ENCODE data around the gene MRPS10. TPM values are rescaled to one million over a fixed set of nuclear protein-coding genes. Genes with fewer than 3 reads are reported as not detected.
A peak's percentile ranks its signal among the peaks of the same experiment; 100 is the strongest.
"Not testable (repeated sequence)": the region's sequence is repeated elsewhere in the genome, so short reads cannot be mapped to it uniquely, and the experiment has no call there.

MRPS10 gene
- total RNA-seq, 1 donor from 2014 or later, result 25.1 TPM

DNA sequence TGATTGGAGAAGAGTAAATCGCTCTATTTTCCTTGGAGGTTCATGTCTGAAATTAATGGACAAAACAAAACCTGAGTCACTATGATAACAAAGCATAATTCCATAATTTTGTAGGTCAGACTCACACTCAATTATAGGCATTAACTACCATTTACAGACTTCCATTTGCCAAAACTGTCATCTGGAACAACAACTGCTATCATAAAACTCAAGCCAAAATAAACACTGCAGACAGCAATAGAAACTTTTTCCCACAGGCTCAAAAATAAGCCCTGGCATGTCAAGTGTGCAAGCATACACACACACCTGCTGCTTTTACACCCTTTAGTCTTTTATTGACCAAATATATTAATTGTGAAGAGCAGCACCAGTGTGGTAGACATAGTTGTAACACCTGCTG is 7.1 kb downstream of the MRPS10 start:
- no peak for DNase-seq (ENCODE audit: low spot score)

- DNase-seq (ENCODE audit: low spot score), result not testable (repeated sequence)
Measured at GRCh38 chr6:42207559-42207958, 10.1 kb downstream of the MRPS10 start.

GRCh38 chr6:42204768-42205282 is 12.8 kb downstream of the MRPS10 start:
- no peak for DNase-seq (ENCODE audit: low spot score)

GRCh38 chr6:42203183-42203582 is 14.5 kb downstream of the MRPS10 start:
- no peak for DNase-seq (ENCODE audit: low spot score)

GRCh38 chr6:42202131-42202915 is 15.3 kb downstream of the MRPS10 start:
- DNase-seq (ENCODE audit: low spot score), result not testable (repeated sequence)

DNA sequence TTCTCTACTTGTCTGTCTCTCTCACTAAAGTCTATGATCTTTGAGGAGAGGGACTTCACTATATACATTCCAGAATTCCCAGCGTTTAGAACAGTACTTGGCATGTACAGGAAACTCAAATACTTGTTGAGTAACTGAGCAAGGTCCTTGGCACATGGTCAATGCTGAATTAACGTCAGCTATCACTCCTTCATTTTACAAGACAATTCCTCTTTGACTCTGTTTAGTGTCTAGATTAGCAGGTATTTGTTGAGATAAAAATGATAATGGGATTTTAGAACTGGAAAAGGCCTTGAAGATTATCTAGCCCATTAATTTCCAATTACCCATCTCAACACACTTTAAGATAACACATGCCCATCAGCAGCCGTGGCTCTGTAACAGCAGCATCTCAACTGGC is 16.3 kb downstream of the MRPS10 start:
- no peak for DNase-seq (ENCODE audit: low spot score)

DNA sequence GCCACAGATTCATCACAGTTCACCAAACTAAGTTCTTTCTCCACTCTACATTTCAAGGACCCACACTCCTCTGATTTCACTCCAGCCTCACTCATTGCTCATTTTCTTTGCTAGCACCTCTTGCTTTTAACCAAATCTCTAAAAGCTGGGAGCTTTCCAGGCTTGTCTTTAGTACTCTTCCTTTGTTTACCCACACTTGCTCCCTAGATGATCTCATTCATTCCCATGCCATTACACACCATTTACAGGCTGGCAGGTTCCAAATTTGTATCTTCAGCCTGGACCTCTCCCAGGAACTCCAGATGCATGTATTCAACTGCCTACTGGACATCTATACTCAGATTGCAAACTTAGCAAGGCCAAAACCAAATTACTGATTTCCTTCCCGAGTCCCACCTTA is 17.6 kb downstream of the MRPS10 start:
- peak; percentile 50 for DNase-seq (ENCODE audit: low spot score)

- no peak for DNase-seq (ENCODE audit: low spot score)
Measured at GRCh38 chr6:42199106-42199981, 18.3 kb downstream of the MRPS10 start.

GRCh38 chr6:42197555-42198362 is 19.9 kb downstream of the MRPS10 start:
- DNase-seq (ENCODE audit: low spot score), result no peak

- DNase-seq (ENCODE audit: low spot score), result no peak
Measured at GRCh38 chr6:42195415-42195814, 22.2 kb downstream of the MRPS10 start.

GRCh38 chr6:42194056-42194455 is 23.6 kb downstream of the MRPS10 start:
- DNase-seq (ENCODE audit: low spot score), result no peak

DNA sequence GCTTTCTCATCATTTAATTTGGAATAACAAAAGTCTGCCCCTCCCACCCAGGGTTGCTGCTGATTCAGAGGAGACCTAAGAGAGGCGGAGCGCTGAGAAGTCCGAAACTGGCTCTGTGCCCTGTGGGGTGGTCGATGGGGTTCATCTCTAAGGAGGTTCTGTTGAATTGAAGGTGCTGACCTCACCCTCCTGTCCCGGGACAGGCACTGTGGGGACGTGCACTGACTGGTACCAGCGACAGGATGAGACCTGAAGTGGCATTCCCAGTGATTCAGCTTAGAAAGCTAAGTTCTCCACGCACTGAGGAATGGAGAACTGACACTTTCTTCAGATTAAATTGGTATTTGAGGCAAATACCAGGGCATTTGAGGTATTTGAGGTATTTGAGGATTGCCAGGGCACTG is 24.2 kb downstream of the MRPS10 start:
- DNase-seq (ENCODE audit: low spot score), result peak; percentile 56

- not testable (repeated sequence) for DNase-seq (ENCODE audit: low spot score)
Measured at GRCh38 chr6:42192385-42192784, 25.3 kb downstream of the MRPS10 start.

- DNase-seq (ENCODE audit: low spot score), result no peak
Measured at GRCh38 chr6:42190554-42191183, 27.0 kb downstream of the MRPS10 start.

DNA sequence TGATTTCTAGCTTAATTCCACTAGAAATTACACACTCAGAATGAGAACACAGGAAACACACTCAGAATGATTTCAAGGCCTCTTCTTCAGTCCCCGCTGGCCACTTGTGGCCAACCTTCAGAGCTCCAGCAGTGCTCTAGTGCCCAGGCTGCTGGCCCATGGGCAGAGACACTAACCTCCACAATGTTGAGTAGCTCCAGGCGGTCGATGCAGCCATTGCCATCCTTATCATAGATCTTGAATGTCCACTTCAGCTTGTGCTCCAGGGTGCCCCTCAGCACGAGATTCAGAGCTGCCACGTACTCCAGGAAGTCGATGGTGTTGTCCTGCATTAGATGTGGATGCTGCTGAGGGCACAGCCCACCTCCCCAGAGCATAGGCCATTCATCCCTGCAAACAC is 29.3 kb downstream of the MRPS10 start:
- no peak for DNase-seq (ENCODE audit: low spot score)

- no peak for DNase-seq (ENCODE audit: low spot score)
Measured at GRCh38 chr6:42185597-42185996, 32.1 kb downstream of the MRPS10 start.

GRCh38 chr6:42184475-42184874 is 33.2 kb downstream of the MRPS10 start:
- no peak for DNase-seq (ENCODE audit: low spot score)

DNA sequence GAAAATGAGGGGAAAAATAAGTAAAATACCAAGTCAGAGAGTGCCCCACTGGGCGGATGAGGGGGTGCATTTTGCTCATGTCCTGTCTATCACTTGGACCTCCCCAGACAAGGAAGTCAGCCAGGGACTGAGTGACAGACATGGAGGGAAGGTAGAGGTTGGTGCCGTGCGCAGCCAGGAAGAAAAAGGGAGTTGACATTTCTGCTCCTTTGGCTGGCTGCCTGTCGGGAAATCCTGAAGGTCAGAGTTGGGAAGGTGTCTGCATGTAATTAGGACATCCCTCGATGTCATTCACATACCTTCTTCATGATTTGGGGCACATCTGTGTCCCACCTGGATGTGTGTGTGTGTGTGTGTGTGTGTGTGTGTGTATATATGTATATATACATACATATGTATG is 35.6 kb downstream of the MRPS10 start:
- DNase-seq (ENCODE audit: low spot score), result peak; percentile 38

DNA sequence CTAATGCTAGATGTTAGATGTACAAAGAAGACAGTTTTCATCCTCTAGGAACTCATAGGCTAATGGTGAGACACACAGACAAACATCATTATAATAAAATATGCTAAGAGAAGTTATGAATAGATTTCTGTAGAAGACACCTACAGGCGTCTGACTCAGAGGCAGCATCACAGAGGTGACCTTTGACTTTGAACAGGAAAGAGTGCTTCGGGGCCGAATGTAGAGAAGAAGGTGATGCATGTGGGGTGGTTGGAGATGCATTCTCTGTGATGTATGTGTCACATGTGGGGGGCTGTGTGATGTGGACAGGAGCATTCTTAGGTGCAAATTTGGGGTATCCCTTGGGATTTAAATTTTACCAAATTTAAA is 37.7 kb downstream of the MRPS10 start:
- DNase-seq (ENCODE audit: low spot score), result no peak

GRCh38 chr6:42179261-42179944 is 38.3 kb downstream of the MRPS10 start:
- no peak for DNase-seq (ENCODE audit: low spot score)

Data from mucosa of gallbladder (tissue), 1 donor.